HepG2 (cell line): ENCODE data around the gene RPS14. TPM values are rescaled to one million over a fixed set of nuclear protein-coding genes. Genes with fewer than 3 reads are reported as not detected.

Experiments
- ATAC-seq: fragments of 200-7000 bp; cut with Tn5 transposase; 3 replicates; pipeline ENCODE4 v1.9.1; 2020; ENCODE audit warnings: mild to moderate bottlenecking, moderate library complexity
- BruUV-seq: library from RNA; stranded (reverse); fragments of 400-500 nt; replicated peaks from 2 replicates; lab custom pipeline; 2021; lab: Mats Ljungman, UMichigan
- CTCF ChIA-PET: fragments of 300-600 bp; formaldehyde crosslinking; extraction: SDS; loops from one replicate; lab custom pipeline; 2021; ENCODE audit warnings: low total read pairs, inconsistent platforms, low intra/inter-chr PET ratio; lab: Yijun Ruan, JAX
- POLR2A ChIA-PET: fragments of 350-600 bp; sonication (Branson Sonifier 250); formaldehyde crosslinking; loops from one replicate; lab custom pipeline; 2020; ENCODE audit warnings: antibody characterized with exemption, inconsistent platforms; lab: Yijun Ruan, JAX
- DNase-seq: peaks from one replicate; pipeline ENCODE4 v3.0.0-alpha.2; 2015; ENCODE audit warnings: low spot score
- FAIRE-seq: peaks from 3 replicates; lab custom pipeline; 2011; peaks lifted over from hg19 to GRCh38; lab: Jason Lieb, UNC
- H2AFZ ChIP-seq: one replicate; pipeline ENCODE4 v1.6.1; 2011; ENCODE audit warnings: low read length, inconsistent platforms
- H3K27ac ChIP-seq: fragments of 300-600 bp; 3 replicates; pipeline ENCODE4 v1.8.0; 2011; ENCODE audit warnings: mixed run types, mild to moderate bottlenecking, mixed read lengths, low read length, inconsistent platforms; ENCODE audit not compliant: insufficient read depth; ENCODE audit errors: extremely low read length
- H3K27me3 ChIP-seq, 2 experiments: fragments of 200-600 bp in 1 of 2; 2 replicates in 1 of 2; 3 replicates in 1 of 2; pipeline versions ENCODE4 v1.6.0 to v1.8.0; 2011; ENCODE audit warnings: low read length in 2 of 2, mild to moderate bottlenecking in 2 of 2, moderate library complexity in 2 of 2, inconsistent platforms in 1 of 2; ENCODE audit not compliant: insufficient read depth in 2 of 2, control insufficient read depth in 1 of 2
- H3K36me3 ChIP-seq, 2 experiments: fragments of 200-600 bp in 1 of 2; replicated peaks in 1 of 2; 2 replicates in 1 of 2; 3 replicates in 1 of 2; pipeline versions ENCODE4 v1.5.1 to v1.8.0; 2011; ENCODE audit warnings: low read length in 2 of 2, inconsistent platforms in 1 of 2; ENCODE audit not compliant: insufficient read depth in 2 of 2, control insufficient read depth in 1 of 2
- H3K4me1 ChIP-seq: 2 replicates; pipeline ENCODE4 v1.5.1; 2012; ENCODE audit warnings: low read length, inconsistent platforms; ENCODE audit not compliant: insufficient read depth
- H3K4me2 ChIP-seq: 2 replicates; pipeline ENCODE4 v1.6.0; 2011; ENCODE audit warnings: low read depth, low read length, inconsistent platforms
- H3K4me3 ChIP-seq, 3 experiments: fragments of 200-600 bp in 1 of 3; sonication (generic), shearing (Covaris generic) in 1 of 3; replicated peaks in 1 of 3; 2 replicates each; pipeline ENCODE4 v1.5.1; 2011 to 2016; ENCODE audit warnings: low read length in 3 of 3, inconsistent platforms in 2 of 3, low read depth in 2 of 3, mild to moderate bottlenecking in 2 of 3, control low read depth in 1 of 3, mixed read lengths in 1 of 3; ENCODE audit not compliant: insufficient read depth in 1 of 3
- H3K79me2 ChIP-seq: one replicate; pipeline ENCODE4 v1.6.1; 2011; ENCODE audit warnings: low read length, inconsistent platforms; ENCODE audit not compliant: insufficient read depth
- H3K9ac ChIP-seq: 2 replicates; pipeline ENCODE4 v1.6.0; 2011; ENCODE audit warnings: mild to moderate bottlenecking, low read depth, low read length, inconsistent platforms; ENCODE audit not compliant: insufficient read depth
- H3K9me3 ChIP-seq: 2 replicates; pipeline ENCODE4 v1.5.1; 2012; ENCODE audit warnings: mild to moderate bottlenecking, low read length
- H4K20me1 ChIP-seq: 2 replicates; pipeline ENCODE4 v1.6.0; 2011; ENCODE audit warnings: inconsistent platforms, mild to moderate bottlenecking, low read length, moderate library complexity; ENCODE audit not compliant: insufficient read depth
- HDAC2 ChIP-seq: sonication (generic); formaldehyde crosslinking; IDR thresholded peaks from 2 replicates; pipeline ENCODE4 v1.4.0; 2020; ENCODE audit warnings: missing genetic modification reagents
- KDM4B ChIP-seq: sonication (generic); formaldehyde crosslinking; IDR thresholded peaks from 2 replicates; pipeline ENCODE4 v1.4.0; 2020; ENCODE audit warnings: missing genetic modification reagents
- MXI1 ChIP-seq: IDR thresholded peaks from 3 replicates; pipeline ENCODE4 v1.6.1; 2012; ENCODE audit warnings: low read depth, low read length, inconsistent platforms, borderline replicate concordance
- ZNF326 ChIP-seq: sonication (generic); formaldehyde crosslinking; IDR thresholded peaks from 2 replicates; pipeline ENCODE4 v1.4.0; 2020; ENCODE audit warnings: missing genetic modification reagents, borderline replicate concordance
- ZNF441 ChIP-seq: sonication (generic); formaldehyde crosslinking; IDR thresholded peaks from 2 replicates; pipeline ENCODE4 v1.7.0; 2021; ENCODE audit warnings: missing genetic modification reagents, borderline replicate concordance
- ZNF75D ChIP-seq: sonication (generic); formaldehyde crosslinking; IDR thresholded peaks from 2 replicates; pipeline ENCODE4 v1.8.1; 2023; ENCODE audit warnings: missing genetic modification reagents, mild to moderate bottlenecking, borderline replicate concordance
- WGBS: methylation state at CpG from one replicate; pipeline ENCODE4 v1.1.6; 2017; ENCODE audit warnings: low lambda C conversion rate; 5-methylcytosine and 5-hydroxymethylcytosine counted together
- in situ Hi-C: cut with HindIII; loops from 2 replicates; pipeline ENCODE4 v1.10.0; 2017; ENCODE audit warnings: low pct_unique_long_range_greater_than_20kb; ENCODE audit not compliant: extremely low pct_ligation_motif_present
- intact Hi-C: fragments of 100-400 bp; cut with micrococcal nuclease; formaldehyde crosslinking; loops from one replicate; pipeline ENCODE4 v1.10.0; 2022; ENCODE audit not compliant: unreplicated experiment
- polyA plus RNA-seq, 8 experiments: library from polyadenylated mRNA; depleted of rRNA in 3 of 8; stranded (reverse) in 7 of 8; unstranded in 1 of 8; fragments of >200 nt; fragmentation: Illumina TruSeq in 4 of 8; extraction: Trizol in 4 of 8; gene quantifications; 2 replicates each; pipeline versions ENCODE4 v1.2.1 to v1.2.3, GENCODE V29; 2011 to 2016; ENCODE audit warnings: low read depth in 4 of 8, missing spikeins in 1 of 8, mixed read lengths in 1 of 8; ENCODE audit not compliant: insufficient read depth in 1 of 8
- total RNA-seq, 5 experiments: library from RNA; depleted of rRNA; stranded (reverse); fragments of >200 nt; fragmentation: Illumina TruSeq; extraction: Trizol; gene quantifications; 2 replicates each; pipeline ENCODE4 v1.2.3, GENCODE V29; 2016; ENCODE audit warnings: low read depth in 1 of 5
- TF ChIP-seq, protein P1 (sequence below): sonication (generic); formaldehyde crosslinking; IDR thresholded peaks from 2 replicates; pipeline ENCODE4 v1.4.0; 2020; ENCODE audit warnings: mild to moderate bottlenecking, missing genetic modification reagents
- TF ChIP-seq, protein P2 (sequence below): sonication (generic); formaldehyde crosslinking; IDR thresholded peaks from 2 replicates; pipeline ENCODE4 v1.5.0; 2020; ENCODE audit warnings: mild to moderate bottlenecking, low read depth, missing genetic modification reagents, borderline replicate concordance
- TF ChIP-seq, protein P3 (sequence below), 2 experiments: fragments of 450-650 bp in 1 of 2; sonication (generic) in 1 of 2; formaldehyde crosslinking; IDR thresholded peaks; 2 replicates each; pipeline versions ENCODE4 v1.5.0 to v1.8.0; 2020 to 2022; ENCODE audit warnings: mild to moderate bottlenecking in 1 of 2, missing genetic modification reagents in 1 of 2

RPS14 gene
- total and polyA plus RNA-seq, 2 of the 13 experiments (the other 11 are each of a cell fraction or from before 2014, with no cell fraction given) = 2,116 to 3,295 TPM

DNA sequence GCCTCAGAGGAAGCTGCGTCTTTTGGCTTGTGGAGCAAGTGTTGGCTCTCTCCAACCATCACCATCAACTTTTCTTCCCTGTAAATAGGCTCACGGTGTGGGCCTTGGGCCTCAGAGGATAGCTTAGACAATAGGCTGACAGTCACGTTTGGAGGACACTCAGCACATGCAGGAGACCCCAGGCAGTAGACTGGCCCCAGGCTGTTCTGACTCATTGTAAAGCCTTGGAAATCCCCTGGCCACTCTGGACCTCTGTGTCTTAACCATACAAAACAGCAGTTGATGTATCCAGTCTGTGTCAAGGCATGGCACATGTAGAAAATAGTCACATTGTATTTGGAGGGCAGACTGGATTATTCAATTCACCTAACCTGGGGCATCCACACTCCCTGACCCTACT, 55.4 kb downstream of the RPS14 start (continued):
- TF ChIP-seq, protein P1, sequence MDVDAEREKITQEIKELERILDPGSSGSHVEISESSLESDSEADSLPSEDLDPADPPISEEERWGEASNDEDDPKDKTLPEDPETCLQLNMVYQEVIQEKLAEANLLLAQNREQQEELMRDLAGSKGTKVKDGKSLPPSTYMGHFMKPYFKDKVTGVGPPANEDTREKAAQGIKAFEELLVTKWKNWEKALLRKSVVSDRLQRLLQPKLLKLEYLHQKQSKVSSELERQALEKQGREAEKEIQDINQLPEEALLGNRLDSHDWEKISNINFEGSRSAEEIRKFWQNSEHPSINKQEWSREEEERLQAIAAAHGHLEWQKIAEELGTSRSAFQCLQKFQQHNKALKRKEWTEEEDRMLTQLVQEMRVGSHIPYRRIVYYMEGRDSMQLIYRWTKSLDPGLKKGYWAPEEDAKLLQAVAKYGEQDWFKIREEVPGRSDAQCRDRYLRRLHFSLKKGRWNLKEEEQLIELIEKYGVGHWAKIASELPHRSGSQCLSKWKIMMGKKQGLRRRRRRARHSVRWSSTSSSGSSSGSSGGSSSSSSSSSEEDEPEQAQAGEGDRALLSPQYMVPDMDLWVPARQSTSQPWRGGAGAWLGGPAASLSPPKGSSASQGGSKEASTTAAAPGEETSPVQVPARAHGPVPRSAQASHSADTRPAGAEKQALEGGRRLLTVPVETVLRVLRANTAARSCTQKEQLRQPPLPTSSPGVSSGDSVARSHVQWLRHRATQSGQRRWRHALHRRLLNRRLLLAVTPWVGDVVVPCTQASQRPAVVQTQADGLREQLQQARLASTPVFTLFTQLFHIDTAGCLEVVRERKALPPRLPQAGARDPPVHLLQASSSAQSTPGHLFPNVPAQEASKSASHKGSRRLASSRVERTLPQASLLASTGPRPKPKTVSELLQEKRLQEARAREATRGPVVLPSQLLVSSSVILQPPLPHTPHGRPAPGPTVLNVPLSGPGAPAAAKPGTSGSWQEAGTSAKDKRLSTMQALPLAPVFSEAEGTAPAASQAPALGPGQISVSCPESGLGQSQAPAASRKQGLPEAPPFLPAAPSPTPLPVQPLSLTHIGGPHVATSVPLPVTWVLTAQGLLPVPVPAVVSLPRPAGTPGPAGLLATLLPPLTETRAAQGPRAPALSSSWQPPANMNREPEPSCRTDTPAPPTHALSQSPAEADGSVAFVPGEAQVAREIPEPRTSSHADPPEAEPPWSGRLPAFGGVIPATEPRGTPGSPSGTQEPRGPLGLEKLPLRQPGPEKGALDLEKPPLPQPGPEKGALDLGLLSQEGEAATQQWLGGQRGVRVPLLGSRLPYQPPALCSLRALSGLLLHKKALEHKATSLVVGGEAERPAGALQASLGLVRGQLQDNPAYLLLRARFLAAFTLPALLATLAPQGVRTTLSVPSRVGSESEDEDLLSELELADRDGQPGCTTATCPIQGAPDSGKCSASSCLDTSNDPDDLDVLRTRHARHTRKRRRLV = no peak

DNA sequence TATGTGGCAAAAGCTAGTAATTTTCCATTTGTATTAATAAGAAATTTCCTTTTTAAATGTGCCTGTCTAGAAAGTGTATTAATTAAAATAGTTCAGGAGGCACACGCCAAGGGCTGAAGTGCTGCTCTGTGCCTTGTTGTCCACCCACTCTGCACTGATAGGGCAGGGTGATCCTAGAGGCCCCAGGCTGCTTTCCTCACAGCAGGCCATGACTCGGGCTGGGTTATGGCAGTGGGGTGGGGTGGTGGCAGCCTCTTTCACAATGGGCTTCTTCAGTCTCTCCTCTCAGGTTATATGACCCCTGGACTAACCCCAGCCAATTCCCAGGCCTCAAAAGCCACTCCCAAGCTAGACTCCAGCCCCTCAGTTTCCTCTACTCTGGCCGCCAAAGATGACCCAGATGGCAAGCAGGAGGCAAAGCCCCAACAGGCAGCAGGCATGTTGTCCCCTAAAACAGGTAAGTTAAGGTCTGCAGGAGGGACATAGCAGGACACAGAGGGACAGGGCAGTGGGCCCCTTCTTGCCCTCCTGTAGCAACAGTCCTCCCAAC, 56.4 kb downstream of the RPS14 start:
- ATAC-seq (no peak), FAIRE-seq (no peak), DNase-seq (no peak)
- H3K27ac ChIP-seq = no peak overlapping the region
- no TSS peak for BruUV-seq
- no peak overlapping the region for H3K4me2 ChIP-seq
- H3K4me3 ChIP-seq = no peak overlapping the region
- H3K9ac ChIP-seq = no peak overlapping the region
- TF ChIP-seq MXI1 (no peak), ZNF326 (CRISPR knock-in tag) (no peak), KDM4B (no peak), ZNF441 (CRISPR knock-in tag) (no peak), ZNF75D (CRISPR knock-in tag) (no peak), HDAC2 (CRISPR knock-in tag) (no peak)
- TF ChIP-seq, protein P2, sequence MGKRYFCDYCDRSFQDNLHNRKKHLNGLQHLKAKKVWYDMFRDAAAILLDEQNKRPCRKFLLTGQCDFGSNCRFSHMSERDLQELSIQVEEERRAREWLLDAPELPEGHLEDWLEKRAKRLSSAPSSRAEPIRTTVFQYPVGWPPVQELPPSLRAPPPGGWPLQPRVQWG (CRISPR knock-in tag) = no peak
- TF ChIP-seq, protein P3, sequence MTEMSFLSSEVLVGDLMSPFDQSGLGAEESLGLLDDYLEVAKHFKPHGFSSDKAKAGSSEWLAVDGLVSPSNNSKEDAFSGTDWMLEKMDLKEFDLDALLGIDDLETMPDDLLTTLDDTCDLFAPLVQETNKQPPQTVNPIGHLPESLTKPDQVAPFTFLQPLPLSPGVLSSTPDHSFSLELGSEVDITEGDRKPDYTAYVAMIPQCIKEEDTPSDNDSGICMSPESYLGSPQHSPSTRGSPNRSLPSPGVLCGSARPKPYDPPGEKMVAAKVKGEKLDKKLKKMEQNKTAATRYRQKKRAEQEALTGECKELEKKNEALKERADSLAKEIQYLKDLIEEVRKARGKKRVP (CRISPR knock-in tag; IDR thresholded peaks at IDR 0.05) = no peak
- POLR2A ChIA-PET = no interaction called here
- no peaks in the 10 kb centered on the region for H3K4me1 ChIP-seq
- peaks cover 43 to 87% of the 10 kb centered on the region in 2 experiments for H3K36me3 ChIP-seq
- H3K79me2 ChIP-seq = no peaks in the 10 kb centered on the region
- H2AFZ ChIP-seq = no peak overlapping the region
- in situ Hi-C loops = no loop called here
- CTCF ChIA-PET = no interaction called here
- no peaks in the 10 kb centered on the region for H4K20me1 ChIP-seq
- H3K9me3 ChIP-seq = no peaks in the 10 kb centered on the region
- 72% methylated on average over 2 of the region's 3 CpGs for WGBS
- intact Hi-C loops = no loop called here
- no peaks in the 10 kb centered on the region for H3K27me3 ChIP-seq
